Gastroesophageal sphincter (tissue), 4 donors: ENCODE results near the gene PDE8A. TPM values are rescaled to one million over a fixed set of nuclear protein-coding genes. Genes with fewer than 3 reads are reported as not detected.

Experiments used
- ATAC-seq: fragments of 150-250 bp; one replicate; pipeline ENCODE4 v1.9.1; 2016; ENCODE audit warnings: mild to moderate bottlenecking, moderate library complexity
- H3K27ac ChIP-seq, 4 donors: fragments of 200-600 bp; sonication (generic) in 3 of 4; 1 replicate in 3 of 4; 2 replicates in 1 of 4; pipeline ENCODE4 v1.5.1; 2016 to 2019
- H3K27me3 ChIP-seq: fragments of 200-600 bp; sonication (generic); one replicate; pipeline ENCODE4 v1.5.1; 2019
- H3K36me3 ChIP-seq, 2 donors: fragments of 200-600 bp; sonication (generic); one replicate each; pipeline ENCODE4 v1.5.1; 2019; ENCODE audit warnings: control low read depth in 1 of 2
- H3K4me1 ChIP-seq, 3 donors: fragments of 200-600 bp; sonication (generic); 1 replicate in 2 of 3; 2 replicates in 1 of 3; pipeline ENCODE4 v1.5.1; 2016 to 2019; ENCODE audit warnings: control low read depth in 2 of 3
- H3K4me3 ChIP-seq, 2 donors: fragments of 200-600 bp; sonication (generic); one replicate each; pipeline ENCODE4 v1.5.1; 2019; ENCODE audit warnings: mild to moderate bottlenecking in 1 of 2, moderate library complexity in 1 of 2
- H3K9me3 ChIP-seq, 3 donors: fragments of 200-600 bp; sonication (generic); one replicate each; pipeline ENCODE4 v1.5.1; 2017 to 2019; ENCODE audit warnings: control low read depth in 2 of 3
- CTCF ChIP-seq, 4 experiments: fragments of 200-600 bp in 2 of 4; fragments of 450-650 bp in 2 of 4; sonication (generic) in 1 of 4; IDR thresholded peaks; one replicate each; pipeline ENCODE4 v1.5.1; 2017 to 2019; ENCODE audit warnings: antibody characterized with exemption in 4 of 4, mild to moderate bottlenecking in 2 of 4, moderate library complexity in 2 of 4
- EP300 ChIP-seq: sonication (generic); formaldehyde crosslinking; IDR thresholded peaks from one replicate; pipeline ENCODE4 v1.6.1; 2017; ENCODE audit warnings: antibody characterized with exemption, mild to moderate bottlenecking
- POLR2A ChIP-seq, 2 donors: fragments of 450-650 bp; IDR thresholded peaks; one replicate each; pipeline ENCODE4 v1.6.1; 2017; ENCODE audit warnings: antibody characterized with exemption in 2 of 2, mild to moderate bottlenecking in 2 of 2, moderate library complexity in 1 of 2
- POLR2AphosphoS5 ChIP-seq: sonication (generic); formaldehyde crosslinking; IDR thresholded peaks from one replicate; pipeline ENCODE4 v1.6.1; 2017; ENCODE audit warnings: antibody characterized with exemption
- WGBS, 2 donors: methylation state at CpG; one replicate each; pipeline ENCODE4 v1.1.5; 2018; ENCODE audit warnings: low coverage in 1 of 2; 5-methylcytosine and 5-hydroxymethylcytosine counted together
- total RNA-seq, 4 donors: library from RNA; depleted of rRNA; stranded (reverse); fragments of >200 nt; gene quantifications; one replicate each; pipeline ENCODE4 v1.1.0, GENCODE V29; 2016

Gene PDE8A
- total RNA-seq, 4 donors from 2014 or later = 34.6 to 73.2 (median 56.2) TPM

GRCh38 chr15:85114886-85115285, 133.2 kb downstream of the PDE8A start:
- peaks cover 0 to 73% of the 10 kb centered on the region in 2 donors for H3K36me3 ChIP-seq
- 90% methylated on average over 4 of the region's 4 CpGs; no CpG with 5 or more reads in 1 of the 2 donors for WGBS, 2 donors
- no peak overlapping the region for H3K4me3 ChIP-seq
- H3K4me1 ChIP-seq = no peaks in the 10 kb centered on the region
- ATAC-seq = no peak
- no peak overlapping the region for H3K27ac ChIP-seq
- TF ChIP-seq EP300 (no peak), POLR2AphosphoS5 (no peak), POLR2A (IDR thresholded peaks at IDR 0.05) (no peak), CTCF (IDR thresholded peaks at IDR 0.05) (no peak)
- no peaks in the 10 kb centered on the region for H3K9me3 ChIP-seq
- no peaks in the 10 kb centered on the region for H3K27me3 ChIP-seq

- TF ChIP-seq CTCF (IDR thresholded peaks at IDR 0.05) (no peak), POLR2A (IDR thresholded peaks at IDR 0.05) (no peak), POLR2AphosphoS5 (no peak), EP300 (no peak)
- no peaks in the 10 kb centered on the region for H3K9me3 ChIP-seq
- no peak overlapping the region for H3K27ac ChIP-seq
- H3K4me1 ChIP-seq = no peaks in the 10 kb centered on the region
- H3K27me3 ChIP-seq = no peaks in the 10 kb centered on the region
- WGBS, 2 donors = no CpG with 5 or more reads among the region's 1 CpG
- peaks cover 0 to 73% of the 10 kb centered on the region in 2 donors for H3K36me3 ChIP-seq
- H3K4me3 ChIP-seq = no peak overlapping the region
- no peak for ATAC-seq
Observed at GRCh38 chr15:85116066-85116465, 134.4 kb downstream of the PDE8A start.

GRCh38 chr15:85116494-85116893, 134.8 kb downstream of the PDE8A start:
- Histone ChIP-seq H3K4me1 (no peaks in the 10 kb centered on the region), H3K9me3 (no peaks in the 10 kb centered on the region), H3K27ac (no peak overlapping the region), H3K36me3 (peaks cover 0 to 78% of the 10 kb centered on the region in 2 donors), H3K4me3 (no peak overlapping the region), H3K27me3 (no peaks in the 10 kb centered on the region)
- no peak for ATAC-seq
- 100% methylated on average over 1 of the region's 3 CpGs; no CpG with 5 or more reads in 1 of the 2 donors for WGBS, 2 donors
- TF ChIP-seq CTCF (IDR thresholded peaks at IDR 0.05) = no peak
- no peak for TF ChIP-seq EP300
- no peak for TF ChIP-seq POLR2AphosphoS5
- no peak for TF ChIP-seq POLR2A (IDR thresholded peaks at IDR 0.05)

DNA sequence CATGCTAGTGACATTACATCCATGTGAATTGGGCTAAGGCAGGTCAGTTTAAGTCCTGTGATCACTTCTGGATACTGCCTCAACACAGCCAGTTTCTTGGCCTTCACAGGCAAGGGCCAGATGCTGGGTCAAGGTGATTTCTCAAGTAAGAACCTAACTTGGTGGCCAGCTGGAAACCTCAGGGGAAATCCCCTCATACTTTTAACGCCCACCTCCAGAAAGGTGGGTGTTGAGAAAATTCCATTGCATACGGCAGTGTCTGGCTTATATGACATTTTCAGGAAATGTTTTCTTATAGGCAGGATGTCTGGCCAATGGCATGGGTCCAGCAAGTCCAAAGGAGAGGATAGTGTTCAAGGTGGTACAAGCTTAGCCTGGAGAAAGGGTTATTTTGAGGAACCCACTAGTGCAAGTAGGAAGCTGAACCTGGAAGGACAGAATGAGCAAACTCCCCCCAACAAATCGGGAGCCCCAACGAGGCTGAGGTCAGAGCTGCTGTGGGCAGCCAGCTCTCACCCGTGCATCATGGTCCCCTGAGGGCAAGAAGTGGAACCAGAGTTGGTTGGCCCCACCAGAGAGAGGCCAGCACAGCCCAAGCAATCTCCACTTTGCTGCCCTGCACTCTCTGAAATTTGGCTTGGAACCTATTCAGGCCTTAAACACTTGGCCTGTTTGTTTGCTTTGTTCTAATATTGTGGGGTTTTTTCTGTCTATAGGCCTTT, 135.4 kb downstream of the PDE8A start:
- Histone ChIP-seq H3K27ac (no peak overlapping the region), H3K36me3 (peaks cover 0 to 83% of the 10 kb centered on the region in 2 donors), H3K27me3 (no peaks in the 10 kb centered on the region), H3K4me1 (no peaks in the 10 kb centered on the region), H3K4me3 (no peak overlapping the region), H3K9me3 (no peaks in the 10 kb centered on the region)
- WGBS, 2 donors = 80 to 100% methylated on average over 2 to 5 of the region's 5 CpGs
- TF ChIP-seq POLR2AphosphoS5 = no peak
- no peak for ATAC-seq

DNA sequence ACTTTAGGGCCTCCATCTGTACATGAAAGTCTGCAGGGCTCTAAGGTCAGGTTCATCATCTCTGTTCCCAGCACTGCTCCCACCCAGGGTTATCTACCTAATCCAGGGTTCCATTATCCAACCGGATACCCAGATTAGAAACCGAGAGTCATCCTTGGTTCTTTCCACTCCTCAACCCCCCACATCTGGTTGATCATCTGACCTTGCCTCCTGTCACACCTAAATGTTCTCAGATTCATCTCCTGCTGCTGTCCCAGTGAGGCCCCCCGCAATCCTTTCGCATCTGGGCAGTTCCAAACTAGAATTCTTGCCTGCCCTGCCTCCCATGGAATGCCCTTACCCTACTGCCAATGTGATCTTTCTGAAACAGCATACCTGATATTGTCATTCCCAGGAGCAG, 136.5 kb downstream of the PDE8A start:
- TF ChIP-seq POLR2AphosphoS5 (no peak), CTCF (IDR thresholded peaks at IDR 0.05) (no peak), EP300 (no peak), POLR2A (IDR thresholded peaks at IDR 0.05) (no peak)
- H3K27me3 ChIP-seq = no peaks in the 10 kb centered on the region
- ATAC-seq = no peak
- 85 to 94% methylated on average over 2 to 4 of the region's 4 CpGs for WGBS, 2 donors
- peaks cover 0 to 88% of the 10 kb centered on the region in 2 donors for H3K36me3 ChIP-seq
- no peaks in the 10 kb centered on the region for H3K4me1 ChIP-seq
- no peak overlapping the region for H3K4me3 ChIP-seq
- no peak overlapping the region for H3K27ac ChIP-seq
- no peaks in the 10 kb centered on the region for H3K9me3 ChIP-seq
